DND-41 (cell line): Measurements from ENCODE around the gene ARHGAP31.

Experiments used
- ATAC-seq: fragments of 200-7000 bp; cut with Tn5 transposase; 3 replicates; pipeline ENCODE4 v1.9.1; 2021; ENCODE audit warnings: low read depth; ENCODE audit not compliant: insufficient read depth
- DNase-seq: peaks from one replicate; pipeline ENCODE4 v3.0.0-alpha.2; 2020
- H2AFZ ChIP-seq: 2 replicates; pipeline ENCODE4 v1.6.0; 2012; ENCODE audit warnings: low read depth, low read length
- H3K27ac ChIP-seq: 2 replicates; pipeline ENCODE4 v1.5.1; 2012; ENCODE audit warnings: low read length, inconsistent platforms
- H3K27me3 ChIP-seq: fragments of 200-600 bp; sonication (generic); 2 replicates; pipeline ENCODE4 v1.6.0; 2012; ENCODE audit warnings: low read length, mild to moderate bottlenecking, inconsistent platforms; ENCODE audit not compliant: insufficient read depth, poor library complexity
- H3K36me3 ChIP-seq: 2 replicates; pipeline ENCODE4 v1.5.1; 2012; ENCODE audit warnings: low read length, inconsistent platforms; ENCODE audit not compliant: insufficient read depth
- H3K4me1 ChIP-seq: 2 replicates; pipeline ENCODE4 v1.5.1; 2012; ENCODE audit warnings: mild to moderate bottlenecking, low read length; ENCODE audit not compliant: insufficient read depth
- H3K4me2 ChIP-seq: 2 replicates; pipeline ENCODE4 v1.6.0; 2012; ENCODE audit warnings: mild to moderate bottlenecking, moderate library complexity, low read length, inconsistent platforms; ENCODE audit not compliant: insufficient read depth
- H3K4me3 ChIP-seq, 2 experiments: fragments of 200-600 bp in 1 of 2; shearing (Covaris generic) in 1 of 2; 2 replicates each; pipeline ENCODE4 v1.5.1; 2012 to 2016; ENCODE audit warnings: inconsistent platforms in 2 of 2, low read length in 2 of 2, mild to moderate bottlenecking in 2 of 2, low read depth in 1 of 2, moderate library complexity in 1 of 2
- H3K79me2 ChIP-seq: 2 replicates; pipeline ENCODE4 v1.6.0; 2012; ENCODE audit warnings: low read length, inconsistent platforms; ENCODE audit not compliant: insufficient read depth
- H3K9ac ChIP-seq: 2 replicates; pipeline ENCODE4 v1.6.0; 2012; ENCODE audit warnings: low read depth, mild to moderate bottlenecking, inconsistent platforms, low read length, moderate library complexity
- H3K9me3 ChIP-seq: 2 replicates; pipeline ENCODE4 v1.5.1; 2012; ENCODE audit warnings: low read length, moderate library complexity, mild to moderate bottlenecking, inconsistent platforms; ENCODE audit not compliant: insufficient read depth, severe bottlenecking
- H4K20me1 ChIP-seq: 2 replicates; pipeline ENCODE4 v1.6.0; 2012; ENCODE audit warnings: low read length; ENCODE audit not compliant: insufficient read depth
- CTCF ChIP-seq: IDR thresholded peaks from 2 replicates; pipeline ENCODE4 v1.5.1; 2012; ENCODE audit warnings: borderline replicate concordance, low read length, moderate library complexity, mild to moderate bottlenecking; ENCODE audit not compliant: poor library complexity, severe bottlenecking; ENCODE audit errors: extremely low read depth
- EZH2 ChIP-seq: IDR thresholded peaks from 3 replicates; pipeline ENCODE4 v1.6.1; 2012; ENCODE audit warnings: borderline replicate concordance, low read depth, mild to moderate bottlenecking, moderate library complexity, low read length, inconsistent platforms; ENCODE audit not compliant: severe bottlenecking

ARHGAP31 gene

DNA sequence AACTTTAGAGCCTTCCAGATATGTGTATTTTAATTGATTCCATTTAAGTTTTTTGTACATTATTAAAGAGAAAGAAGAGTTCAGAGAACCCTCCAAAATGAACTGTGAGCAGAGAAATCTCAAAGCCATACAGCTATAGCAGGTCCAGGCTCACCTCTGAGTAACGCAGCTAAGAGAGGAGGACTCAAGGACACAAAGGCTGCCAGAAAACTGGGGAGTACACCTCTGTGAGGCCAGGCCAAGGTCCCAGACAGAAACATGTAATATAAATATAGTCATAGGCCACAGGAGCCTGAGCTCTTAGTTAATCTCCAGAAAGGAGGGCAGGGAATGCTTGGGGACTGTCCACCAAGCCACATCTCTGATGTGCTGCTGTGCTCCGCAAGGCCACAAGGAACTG, 102.7 kb downstream of the ARHGAP31 start:
- H3K4me1 ChIP-seq = no peaks in the 10 kb centered on the region
- no peaks in the 10 kb centered on the region for H4K20me1 ChIP-seq
- H3K4me2 ChIP-seq = no peak overlapping the region
- H3K27me3 ChIP-seq = no peaks in the 10 kb centered on the region
- no peak overlapping the region for H3K27ac ChIP-seq
- H3K79me2 ChIP-seq = no peaks in the 10 kb centered on the region
- no peak overlapping the region for H3K4me3 ChIP-seq
- H3K9me3 ChIP-seq = no peaks in the 10 kb centered on the region
- no peak overlapping the region for H2AFZ ChIP-seq
- DNase-seq = no peak
- ATAC-seq = no peak
- TF ChIP-seq EZH2 (no peak), CTCF (no peak)
- no peaks in the 10 kb centered on the region for H3K36me3 ChIP-seq
- no peak overlapping the region for H3K9ac ChIP-seq

GRCh38 chr3:119400466-119400865, 106.3 kb downstream of the ARHGAP31 start:
- Histone ChIP-seq H3K4me2 (no peak overlapping the region), H4K20me1 (no peaks in the 10 kb centered on the region), H3K9ac (no peak overlapping the region), H2AFZ (no peak overlapping the region), H3K27me3 (no peaks in the 10 kb centered on the region), H3K4me3 (no peak overlapping the region), H3K36me3 (no peaks in the 10 kb centered on the region), H3K9me3 (no peaks in the 10 kb centered on the region), H3K4me1 (no peaks in the 10 kb centered on the region), H3K79me2 (no peaks in the 10 kb centered on the region), H3K27ac (no peak overlapping the region)
- DNase-seq = no peak
- TF ChIP-seq EZH2 (no peak), CTCF (no peak)
- ATAC-seq = no peak

DNA sequence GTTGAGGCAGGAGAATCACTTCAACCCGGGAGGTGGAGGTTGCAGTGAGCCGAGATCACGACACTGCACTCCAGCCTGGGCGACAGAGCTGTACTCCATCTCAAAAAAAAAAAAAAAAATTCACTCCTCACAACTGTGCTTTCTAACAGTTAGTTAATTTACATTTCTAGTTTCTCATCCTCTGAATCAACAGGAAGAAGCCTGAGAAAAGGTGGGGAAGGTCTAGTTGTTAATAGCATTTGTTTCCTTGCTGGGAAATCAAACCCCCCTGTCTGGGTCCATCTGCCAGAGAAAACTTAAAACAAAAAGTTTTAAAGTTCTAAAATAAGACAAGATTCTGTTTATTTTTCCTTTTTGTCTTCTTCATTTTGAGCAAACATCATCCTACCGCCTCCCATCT, 106.9 kb downstream of the ARHGAP31 start:
- no peaks in the 10 kb centered on the region for H3K79me2 ChIP-seq
- no peak overlapping the region for H2AFZ ChIP-seq
- no peak overlapping the region for H3K27ac ChIP-seq
- no peak overlapping the region for H3K9ac ChIP-seq
- H3K9me3 ChIP-seq = no peaks in the 10 kb centered on the region
- no peaks in the 10 kb centered on the region for H3K27me3 ChIP-seq
- TF ChIP-seq CTCF = no peak
- TF ChIP-seq EZH2 = no peak
- H3K4me1 ChIP-seq = no peaks in the 10 kb centered on the region
- ATAC-seq = no peak
- no peak overlapping the region for H3K4me3 ChIP-seq
- no peak for DNase-seq
- no peaks in the 10 kb centered on the region for H3K36me3 ChIP-seq
- no peaks in the 10 kb centered on the region for H4K20me1 ChIP-seq
- no peak overlapping the region for H3K4me2 ChIP-seq
